Brain microvascular endothelial cell (primary cell): ENCODE data around the gene SLC1A5.

Source experiments
- DNase-seq: peaks from one replicate; pipeline ENCODE4 v3.0.0-alpha.2; 2020
- H3K27ac ChIP-seq: fragments of 250-450 bp; sonication (Bioruptor Pico); 2 replicates; pipeline ENCODE4 v1.5.1; 2020; ENCODE audit warnings: mild to moderate bottlenecking, moderate library complexity
- H3K27me3 ChIP-seq: fragments of 250-450 bp; sonication (Bioruptor Pico); replicated peaks from 2 replicates; pipeline ENCODE4 v1.5.1; 2020; ENCODE audit warnings: mild to moderate bottlenecking
- H3K36me3 ChIP-seq: fragments of 250-450 bp; sonication (Bioruptor Pico); replicated peaks from 2 replicates; pipeline ENCODE4 v1.5.1; 2020; ENCODE audit warnings: mild to moderate bottlenecking
- H3K4me3 ChIP-seq: 2 replicates; pipeline ENCODE4 v1.5.1; 2011; ENCODE audit warnings: low read depth, mild to moderate bottlenecking, control low read depth, low read length, moderate library complexity
- in situ Hi-C: cut with HindIII; loops from 2 replicates; pipeline ENCODE4 v1.10.0; 2017; ENCODE audit warnings: low sequenced_read_pairs, low pct_ligation_motif_present
- TF ChIP-seq, protein P1 (sequence below): IDR thresholded peaks from 2 replicates; pipeline ENCODE4 v1.5.1; 2011; ENCODE audit warnings: low read depth, mild to moderate bottlenecking, moderate library complexity, low read length, control low read depth, inconsistent platforms; ENCODE audit errors: missing control alignments

Gene SLC1A5

GRCh38 chr19:46728208-46728607 lies 60.2 kb downstream of the SLC1A5 start:
- Histone ChIP-seq H3K4me3 (no peak overlapping the region), H3K27ac (no peak overlapping the region), H3K36me3 (peaks cover 83% of the 10 kb centered on the region), H3K27me3 (no peaks in the 10 kb centered on the region)
- DNase-seq, result no peak
- TF ChIP-seq, protein P1, sequence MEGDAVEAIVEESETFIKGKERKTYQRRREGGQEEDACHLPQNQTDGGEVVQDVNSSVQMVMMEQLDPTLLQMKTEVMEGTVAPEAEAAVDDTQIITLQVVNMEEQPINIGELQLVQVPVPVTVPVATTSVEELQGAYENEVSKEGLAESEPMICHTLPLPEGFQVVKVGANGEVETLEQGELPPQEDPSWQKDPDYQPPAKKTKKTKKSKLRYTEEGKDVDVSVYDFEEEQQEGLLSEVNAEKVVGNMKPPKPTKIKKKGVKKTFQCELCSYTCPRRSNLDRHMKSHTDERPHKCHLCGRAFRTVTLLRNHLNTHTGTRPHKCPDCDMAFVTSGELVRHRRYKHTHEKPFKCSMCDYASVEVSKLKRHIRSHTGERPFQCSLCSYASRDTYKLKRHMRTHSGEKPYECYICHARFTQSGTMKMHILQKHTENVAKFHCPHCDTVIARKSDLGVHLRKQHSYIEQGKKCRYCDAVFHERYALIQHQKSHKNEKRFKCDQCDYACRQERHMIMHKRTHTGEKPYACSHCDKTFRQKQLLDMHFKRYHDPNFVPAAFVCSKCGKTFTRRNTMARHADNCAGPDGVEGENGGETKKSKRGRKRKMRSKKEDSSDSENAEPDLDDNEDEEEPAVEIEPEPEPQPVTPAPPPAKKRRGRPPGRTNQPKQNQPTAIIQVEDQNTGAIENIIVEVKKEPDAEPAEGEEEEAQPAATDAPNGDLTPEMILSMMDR, result no peak
- in situ Hi-C loops, result no loop called here

GRCh38 chr19:46727757-46728156 lies 60.6 kb downstream of the SLC1A5 start:
- H3K36me3 ChIP-seq, result peaks cover 83% of the 10 kb centered on the region
- TF ChIP-seq, protein P1, result no peak

DNA sequence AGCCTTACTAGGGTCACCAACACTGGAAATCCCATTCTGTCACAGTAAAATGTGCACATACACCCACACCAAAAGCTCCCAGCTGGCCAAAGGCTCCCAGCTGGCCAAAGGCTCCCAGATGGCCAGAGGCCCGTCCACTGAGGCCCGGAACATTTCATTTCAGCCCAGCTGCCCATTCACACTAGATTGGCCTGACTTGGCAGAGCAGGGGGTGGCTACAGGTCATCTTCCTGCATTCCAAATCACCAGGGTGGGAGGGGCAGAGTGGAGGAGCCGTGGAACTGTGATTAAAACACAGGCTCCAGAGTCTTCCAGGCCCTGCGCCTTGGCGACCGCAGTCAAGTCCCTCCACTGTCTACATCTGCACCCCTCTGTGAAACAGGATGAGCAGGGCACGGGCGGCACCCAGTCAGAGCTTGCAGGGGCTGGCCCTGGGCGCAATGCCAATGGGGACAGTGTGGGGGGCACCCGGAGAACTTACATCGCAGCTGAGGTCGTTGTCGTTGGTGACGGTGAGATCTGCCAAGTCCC lies 61.4 kb downstream of the SLC1A5 start:
- DNase-seq, result no peak
- Histone ChIP-seq H3K4me3 (no peak overlapping the region), H3K27ac (no peak overlapping the region), H3K36me3 (peaks cover 83% of the 10 kb centered on the region), H3K27me3 (no peaks in the 10 kb centered on the region)
- TF ChIP-seq, protein P1, result no peak
- in situ Hi-C loops, result no loop called here

More at GRCh38 chr19:46727757-46728156, 60.6 kb downstream of the SLC1A5 start:
- in situ Hi-C loops, result no loop called here
- DNase-seq, result no peak
- no peak overlapping the region for H3K27ac ChIP-seq
- H3K4me3 ChIP-seq, result no peak overlapping the region
- H3K27me3 ChIP-seq, result no peaks in the 10 kb centered on the region

DNA sequence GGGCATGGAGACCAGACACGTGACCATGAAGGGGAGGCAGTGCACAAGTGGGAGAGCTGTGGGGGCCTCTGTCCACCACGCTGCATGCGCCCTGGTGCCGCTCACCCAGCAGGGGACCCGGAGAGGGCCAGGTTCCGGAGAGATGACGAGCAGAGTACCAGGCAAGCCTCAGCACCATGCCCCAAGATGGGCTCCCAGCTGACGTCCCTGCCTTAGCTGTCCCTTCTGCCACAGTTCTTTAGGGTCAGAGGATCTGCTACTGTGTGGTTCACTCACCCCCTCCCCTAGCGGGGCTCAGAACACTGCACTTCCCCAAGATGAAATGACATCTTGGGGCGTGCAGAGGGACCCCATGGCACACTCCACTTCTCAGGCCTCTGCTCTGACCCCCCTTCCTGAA lies 61.8 kb downstream of the SLC1A5 start:
- Histone ChIP-seq H3K4me3 (no peak overlapping the region), H3K27me3 (no peaks in the 10 kb centered on the region), H3K27ac (no peak overlapping the region), H3K36me3 (peaks cover 86% of the 10 kb centered on the region)
- DNase-seq, result no peak
- TF ChIP-seq, protein P1, result no peak
- in situ Hi-C loops, result no loop called here

DNA sequence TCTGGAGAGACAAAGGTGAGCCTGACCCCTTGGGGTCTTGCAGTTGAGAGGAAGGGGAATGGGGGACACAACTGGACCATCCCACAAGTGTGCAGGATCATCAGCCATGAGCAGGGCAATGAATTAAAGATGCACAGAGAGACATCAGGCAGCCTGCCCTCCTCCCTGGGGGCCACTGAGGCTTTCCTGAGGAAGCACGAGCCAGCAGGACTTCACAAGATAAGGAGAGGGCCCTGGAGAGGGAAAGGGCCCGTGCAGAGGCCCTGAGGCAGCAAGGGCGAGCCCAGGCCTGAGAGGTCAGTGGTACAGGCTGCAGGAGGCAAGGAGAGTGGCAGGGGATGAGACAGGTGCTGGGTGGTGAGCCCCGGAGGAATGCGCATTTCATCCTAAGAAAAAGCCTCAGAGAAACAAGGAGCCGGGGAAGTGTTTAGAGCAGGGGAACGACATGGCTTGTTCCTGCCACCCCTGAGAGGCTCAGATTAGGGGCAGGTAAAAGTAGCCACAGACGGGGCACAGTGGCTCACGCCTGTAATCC lies 62.5 kb downstream of the SLC1A5 start:
- in situ Hi-C loops, result no loop called here
- Histone ChIP-seq H3K4me3 (no peak overlapping the region), H3K36me3 (peaks cover 91% of the 10 kb centered on the region), H3K27ac (no peak overlapping the region), H3K27me3 (no peaks in the 10 kb centered on the region)
- TF ChIP-seq, protein P1, result no peak
- DNase-seq, result no peak
